Left lung (tissue), 10 donors: ENCODE results near the gene PGBD1. TPM values are rescaled to one million over a fixed set of nuclear protein-coding genes. Genes with fewer than 3 reads are reported as not detected.

ENCODE experiments used
- ATAC-seq: fragments of 200-7000 bp; cut with Tn5 transposase; one replicate; pipeline ENCODE4 v1.9.1; 2020; ENCODE audit warnings: moderate library complexity
- DNase-seq, 4 donors: peaks; one replicate each; pipeline ENCODE4 v3.0.0-alpha.2; 2013 to 2020
- H3K27ac ChIP-seq, 2 donors: fragments of 200-600 bp; sonication (generic) in 1 of 2; one replicate each; pipeline versions ENCODE4 v1.5.0 to v1.8.0; 2020 to 2021
- H3K27me3 ChIP-seq, 2 donors: fragments of 200-600 bp; sonication (generic) in 1 of 2; one replicate each; pipeline versions ENCODE4 v1.5.0 to v1.8.0; 2020 to 2021
- H3K36me3 ChIP-seq, 2 donors: fragments of 200-600 bp; sonication (generic) in 1 of 2; one replicate each; pipeline versions ENCODE4 v1.5.0 to v1.8.0; 2020 to 2021
- H3K4me1 ChIP-seq, 2 donors: fragments of 200-600 bp; one replicate each; pipeline ENCODE4 v1.8.0; 2021
- H3K4me3 ChIP-seq, 2 donors: fragments of 200-600 bp; sonication (generic) in 1 of 2; one replicate each; pipeline versions ENCODE4 v1.5.0 to v1.8.0; 2020 to 2021; ENCODE audit warnings: mild to moderate bottlenecking in 1 of 2
- H3K9me3 ChIP-seq, 2 donors: fragments of 200-600 bp; sonication (generic) in 1 of 2; one replicate each; pipeline versions ENCODE4 v1.5.0 to v1.8.0; 2020 to 2021
- intact Hi-C, 2 donors: fragments of 100-400 bp; cut with DNase I; formaldehyde crosslinking; loops; one replicate each; pipeline versions ENCODE4 v1.11.2 to v1.14.2; 2022
- polyA plus RNA-seq, 6 donors: library from polyadenylated mRNA; unstranded; fragments of 120-200 nt; gene quantifications; one replicate each; pipeline ENCODE4 v1.2.1, GENCODE V29; 2013; ENCODE audit not compliant: insufficient read length in 6 of 6
- total RNA-seq, 2 donors: library from RNA; stranded (reverse); fragmentation: NEBNext Ultra II Directional; extraction: Animal tissue kit (Norgen Biotek cat#: 25700); gene quantifications; one replicate each; pipeline ENCODE4 v1.2.1, GENCODE V29; 2021
- TF ChIP-seq, protein P1 (sequence below), 2 donors: fragments of 200-600 bp; sonication (generic) in 1 of 2; IDR thresholded peaks; one replicate each; pipeline versions ENCODE4 v1.5.0 to v1.8.0; 2021; ENCODE audit warnings: antibody characterized with exemption in 2 of 2
- donor health status: DM: no; HTN: yes; CAD: no.
- donor health status: DM: no; HTN: no; CAD: no.

PGBD1 gene
- total and polyA plus RNA-seq, 8 donors, result 3.8 to 15.3 (median 12.7) TPM

- no peaks in the 10 kb centered on the region for H3K27me3 ChIP-seq
- H3K27ac ChIP-seq, result no peak overlapping the region
- ATAC-seq (no peak), DNase-seq (no peak)
- H3K4me1 ChIP-seq, result no peaks in the 10 kb centered on the region
- intact Hi-C loops, result no loop called here
- peaks cover 0 to 37% of the 10 kb centered on the region in 2 donors for H3K36me3 ChIP-seq
- peaks cover 0 to 38% of the 10 kb centered on the region in 2 donors for H3K9me3 ChIP-seq
- TF ChIP-seq, protein P1, sequence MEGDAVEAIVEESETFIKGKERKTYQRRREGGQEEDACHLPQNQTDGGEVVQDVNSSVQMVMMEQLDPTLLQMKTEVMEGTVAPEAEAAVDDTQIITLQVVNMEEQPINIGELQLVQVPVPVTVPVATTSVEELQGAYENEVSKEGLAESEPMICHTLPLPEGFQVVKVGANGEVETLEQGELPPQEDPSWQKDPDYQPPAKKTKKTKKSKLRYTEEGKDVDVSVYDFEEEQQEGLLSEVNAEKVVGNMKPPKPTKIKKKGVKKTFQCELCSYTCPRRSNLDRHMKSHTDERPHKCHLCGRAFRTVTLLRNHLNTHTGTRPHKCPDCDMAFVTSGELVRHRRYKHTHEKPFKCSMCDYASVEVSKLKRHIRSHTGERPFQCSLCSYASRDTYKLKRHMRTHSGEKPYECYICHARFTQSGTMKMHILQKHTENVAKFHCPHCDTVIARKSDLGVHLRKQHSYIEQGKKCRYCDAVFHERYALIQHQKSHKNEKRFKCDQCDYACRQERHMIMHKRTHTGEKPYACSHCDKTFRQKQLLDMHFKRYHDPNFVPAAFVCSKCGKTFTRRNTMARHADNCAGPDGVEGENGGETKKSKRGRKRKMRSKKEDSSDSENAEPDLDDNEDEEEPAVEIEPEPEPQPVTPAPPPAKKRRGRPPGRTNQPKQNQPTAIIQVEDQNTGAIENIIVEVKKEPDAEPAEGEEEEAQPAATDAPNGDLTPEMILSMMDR (IDR thresholded peaks at IDR 0.05), result no peak
- no peak overlapping the region for H3K4me3 ChIP-seq
These were observed 41.3 kb downstream of the PGBD1 start for GRCh38 chr6:28322661-28323060.

DNA sequence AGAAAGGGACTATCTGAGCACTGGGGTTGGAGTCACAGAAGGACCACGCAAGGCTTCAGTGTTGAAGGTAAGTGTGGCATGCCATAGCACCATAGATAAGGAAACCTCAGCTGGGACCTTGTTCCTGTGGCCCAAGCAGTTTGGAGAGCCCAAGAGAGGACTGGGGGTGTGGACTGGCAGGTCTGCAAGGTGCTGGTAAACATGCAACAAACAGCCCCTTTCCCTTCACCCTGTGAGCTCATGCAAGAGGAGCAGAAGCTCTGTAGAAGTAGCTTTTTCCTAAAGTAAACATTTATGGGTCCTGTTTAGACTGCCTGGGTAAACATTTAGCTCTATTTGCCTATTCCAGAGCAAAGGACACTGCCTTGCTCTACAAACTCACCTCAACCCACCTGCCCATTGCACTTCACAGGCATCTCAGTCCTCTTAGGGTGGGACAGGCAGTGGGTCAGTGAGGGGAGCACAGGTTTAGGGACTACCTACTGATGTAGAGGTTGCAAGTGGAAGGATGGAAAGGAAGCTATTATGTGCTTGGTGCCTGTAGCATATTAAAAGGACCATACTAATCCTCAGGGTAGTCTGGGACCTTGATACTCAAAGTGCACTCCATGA lies 42.5 kb downstream of the PGBD1 start:
- TF ChIP-seq, protein P1 (IDR thresholded peaks at IDR 0.05), result no peak
- ATAC-seq, result no peak
- Histone ChIP-seq H3K27ac (no peak overlapping the region), H3K36me3 (peaks cover 0 to 44% of the 10 kb centered on the region in 2 donors), H3K4me1 (no peaks in the 10 kb centered on the region), H3K9me3 (peaks cover 0 to 48% of the 10 kb centered on the region in 2 donors), H3K4me3 (no peak overlapping the region), H3K27me3 (no peaks in the 10 kb centered on the region)
- DNase-seq, result no peak
- intact Hi-C loops, result no loop called here

DNA sequence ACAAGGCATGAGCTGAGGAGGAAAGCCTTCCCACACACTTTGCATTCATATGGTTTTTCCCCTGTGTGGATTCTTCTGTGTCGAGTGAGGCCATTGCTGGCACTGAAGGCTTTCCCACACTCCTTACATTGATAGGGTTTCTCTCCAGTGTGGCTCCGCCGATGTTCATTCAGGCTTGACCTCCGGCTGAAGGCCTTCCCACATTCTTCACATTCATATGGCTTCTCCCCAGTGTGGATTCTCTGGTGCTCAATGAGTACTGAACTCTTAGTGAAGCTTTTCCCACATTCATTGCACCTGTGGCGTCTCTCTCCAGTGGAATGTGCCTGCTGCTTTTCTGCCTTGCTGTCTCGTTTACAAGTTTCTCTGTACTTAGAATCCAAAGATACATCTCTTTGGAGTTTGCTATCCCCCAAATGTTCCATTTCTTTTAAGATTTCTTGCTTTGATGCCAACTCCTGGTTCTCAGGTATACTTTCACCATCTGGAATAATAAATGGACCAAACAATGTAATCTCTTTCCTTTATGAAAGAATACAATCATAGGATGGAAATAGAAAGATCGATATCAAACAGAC lies 45.1 kb downstream of the PGBD1 start:
- H3K4me3 ChIP-seq, result no peak overlapping the region
- TF ChIP-seq, protein P1 (IDR thresholded peaks at IDR 0.05), result no peak
- no peaks in the 10 kb centered on the region for H3K4me1 ChIP-seq
- H3K36me3 ChIP-seq, result peaks cover 0 to 48% of the 10 kb centered on the region in 2 donors
- no peak overlapping the region for H3K27ac ChIP-seq
- H3K9me3 ChIP-seq, result peaks cover 0 to 52% of the 10 kb centered on the region in 2 donors
- DNase-seq (no peak), ATAC-seq (no peak)
- no peaks in the 10 kb centered on the region for H3K27me3 ChIP-seq
- intact Hi-C loops, result no loop called here

DNA sequence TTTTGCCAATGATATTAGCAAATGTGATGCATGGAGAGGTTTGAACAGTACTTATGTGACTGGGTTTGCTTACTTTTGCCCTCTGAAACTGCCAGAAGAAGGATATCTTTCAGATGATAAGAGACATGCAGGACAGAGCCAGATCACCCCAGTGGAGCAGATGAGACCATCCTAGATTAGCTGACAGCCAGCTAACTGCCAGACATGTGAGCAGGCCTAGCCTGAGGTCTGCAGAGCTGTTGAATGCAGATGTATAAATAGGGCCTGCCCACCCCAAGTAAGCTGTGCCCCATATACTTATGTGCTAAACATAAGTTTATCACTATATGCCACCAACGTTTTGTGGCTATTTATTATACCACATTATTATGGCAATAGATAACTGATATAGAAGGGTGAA lies 48.7 kb downstream of the PGBD1 start:
- ATAC-seq (no peak), DNase-seq (no peak)
- H3K9me3 ChIP-seq, result peaks cover 0 to 40% of the 10 kb centered on the region in 2 donors
- H3K27ac ChIP-seq, result no peak overlapping the region
- intact Hi-C loops, result no loop called here
- no peak overlapping the region for H3K4me3 ChIP-seq
- peaks cover 0 to 3% of the 10 kb centered on the region in 2 donors for H3K4me1 ChIP-seq
- peaks cover 0 to 38% of the 10 kb centered on the region in 2 donors for H3K36me3 ChIP-seq
- TF ChIP-seq, protein P1 (IDR thresholded peaks at IDR 0.05), result no peak
- no peaks in the 10 kb centered on the region for H3K27me3 ChIP-seq

- Histone ChIP-seq H3K4me3 (no peak overlapping the region), H3K36me3 (peaks cover 0 to 8% of the 10 kb centered on the region in 2 donors), H3K27me3 (no peaks in the 10 kb centered on the region), H3K9me3 (peaks cover 0 to 10% of the 10 kb centered on the region in 2 donors), H3K27ac (no peak overlapping the region), H3K4me1 (peaks cover 0 to 11% of the 10 kb centered on the region in 2 donors)
- TF ChIP-seq, protein P1 (IDR thresholded peaks at IDR 0.05), result no peak
- intact Hi-C loops, result no loop called here
- DNase-seq (no peak), ATAC-seq (no peak)
These were observed 51.7 kb downstream of the PGBD1 start for GRCh38 chr6:28333047-28333446.
